ENCODE measurements around the gene CDC42. TPM values are rescaled to one million over a fixed set of nuclear protein-coding genes. Genes with fewer than 3 reads are reported as not detected.

CDC42 gene
- total and polyA plus RNA-seq, 9 of the 15 experiments (the other 6 are each of a cell fraction or from before 2014, with no cell fraction given): 186 to 398 (median 325) TPM

DNA sequence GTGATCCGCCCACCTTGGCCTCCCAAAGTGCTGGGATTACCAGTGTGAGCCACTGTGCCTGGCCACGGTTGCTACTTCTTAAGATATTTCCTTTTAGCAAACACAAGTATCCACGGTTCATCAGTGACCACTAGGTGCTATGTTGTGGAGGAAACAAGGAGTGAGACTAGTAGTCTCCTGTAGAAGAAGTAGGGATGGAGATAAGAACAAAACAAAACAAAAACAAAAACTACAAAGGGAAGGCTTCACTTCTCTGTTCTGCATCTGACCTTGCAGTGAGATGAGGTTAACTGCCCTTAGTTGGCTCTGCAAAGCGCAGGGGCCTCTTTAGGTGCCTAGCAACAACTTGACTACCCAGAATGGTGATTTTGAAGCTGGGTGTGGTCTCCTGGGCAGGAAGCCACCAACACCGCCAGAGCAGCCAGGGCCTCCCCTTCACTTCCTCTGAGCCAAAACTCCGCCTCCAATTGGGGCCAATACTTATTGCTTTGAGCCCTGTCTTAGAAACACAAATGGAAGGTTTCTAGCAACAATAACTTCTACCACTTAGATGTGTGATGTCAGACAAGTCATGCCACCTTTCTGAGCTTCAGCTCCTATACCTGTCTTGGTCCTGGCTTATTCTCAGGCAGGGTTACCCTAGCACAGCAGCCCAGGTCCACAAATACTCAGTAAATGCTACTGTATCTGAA is 12.8 kb upstream of the CDC42 start (continued):
- TF ChIP-seq GABPB2 (CRISPR knock-in tag; conservative IDR thresholded peaks at IDR 0.05) (no peak), TOE1 (IDR thresholded peaks at IDR 0.05; ENCODE audit: borderline replicate concordance) (no peak), TOE1 (CRISPR knock-in tag; IDR thresholded peaks at IDR 0.05; ENCODE audit: borderline replicate concordance, low read depth) (no peak), BRD4 (IDR thresholded peaks at IDR 0.05) (no peak), KLF1 (tag; IDR thresholded peaks at IDR 0.05) (peak; percentile 48; the same call in 1 of the 2 replicates), RBM25 (IDR thresholded peaks at IDR 0.05; ENCODE audit: low read depth, low read length, severe bottlenecking) (no peak), EP300 (IDR thresholded peaks at IDR 0.05; ENCODE audit: low read length) (no peak), TBP (optimal IDR thresholded peaks at IDR 0.05; ENCODE audit: low read depth, low read length) (peak; percentile 42), LEF1 (IDR thresholded peaks at IDR 0.05) (peak; percentile 86), RHOXF2B (CRISPR knock-in tag; conservative IDR thresholded peaks at IDR 0.05) (no peak), FOXP1 (CRISPR knock-in tag; IDR thresholded peaks at IDR 0.05) (no peak), CBFA2T3 (IDR thresholded peaks at IDR 0.05) (no peak), ZNF165 (CRISPR knock-in tag; IDR thresholded peaks at IDR 0.05; ENCODE audit: borderline replicate concordance) (no peak), SMARCA4 (IDR thresholded peaks at IDR 0.05) (peak; percentile 53), SMARCC2 (IDR thresholded peaks at IDR 0.05; ENCODE audit: low read depth) (no peak), CBX1 (IDR thresholded peaks at IDR 0.05; ENCODE audit: low read depth) (no peak), LCOR (CRISPR knock-in tag; IDR thresholded peaks at IDR 0.05) (peak; percentile 54; the same call in 1 of the 2 replicates), KDM2B (CRISPR knock-in tag; IDR thresholded peaks at IDR 0.05) (no peak), CREB1 (IDR thresholded peaks at IDR 0.05) (no peak), CREB1 (CRISPR knock-in tag; IDR thresholded peaks at IDR 0.05) (no peak), MCM5 (IDR thresholded peaks at IDR 0.05; ENCODE audit: low read depth) (no peak), FOXM1 (IDR thresholded peaks at IDR 0.05; ENCODE audit: low read depth) (no peak), FOXM1 (CRISPR knock-in tag; IDR thresholded peaks at IDR 0.05; ENCODE audit: low read depth) (no peak), ELF1 (tag; IDR thresholded peaks at IDR 0.05) (no peak), NEUROD1 (IDR thresholded peaks at IDR 0.05; ENCODE audit: borderline replicate concordance, low read depth, low read length, partially characterized antibody) (peak; percentile 21), PHTF2 (CRISPR knock-in tag; IDR thresholded peaks at IDR 0.05) (no peak), POLR3G (IDR thresholded peaks at IDR 0.05; ENCODE audit: extremely low read depth, insufficient read length, insufficient replicate concordance) (no peak), PCBP2 (IDR thresholded peaks at IDR 0.05; ENCODE audit: low read depth, low read length, poor library complexity, severe bottlenecking) (no peak)
- TF ChIP-seq, protein P1, sequence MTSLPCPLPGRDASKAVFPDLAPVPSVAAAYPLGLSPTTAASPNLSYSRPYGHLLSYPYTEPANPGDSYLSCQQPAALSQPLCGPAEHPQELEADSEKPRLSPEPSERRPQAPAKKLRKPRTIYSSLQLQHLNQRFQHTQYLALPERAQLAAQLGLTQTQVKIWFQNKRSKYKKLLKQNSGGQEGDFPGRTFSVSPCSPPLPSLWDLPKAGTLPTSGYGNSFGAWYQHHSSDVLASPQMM (CRISPR knock-in tag; IDR thresholded peaks at IDR 0.05): no peak
- TF ChIP-seq, protein P2, sequence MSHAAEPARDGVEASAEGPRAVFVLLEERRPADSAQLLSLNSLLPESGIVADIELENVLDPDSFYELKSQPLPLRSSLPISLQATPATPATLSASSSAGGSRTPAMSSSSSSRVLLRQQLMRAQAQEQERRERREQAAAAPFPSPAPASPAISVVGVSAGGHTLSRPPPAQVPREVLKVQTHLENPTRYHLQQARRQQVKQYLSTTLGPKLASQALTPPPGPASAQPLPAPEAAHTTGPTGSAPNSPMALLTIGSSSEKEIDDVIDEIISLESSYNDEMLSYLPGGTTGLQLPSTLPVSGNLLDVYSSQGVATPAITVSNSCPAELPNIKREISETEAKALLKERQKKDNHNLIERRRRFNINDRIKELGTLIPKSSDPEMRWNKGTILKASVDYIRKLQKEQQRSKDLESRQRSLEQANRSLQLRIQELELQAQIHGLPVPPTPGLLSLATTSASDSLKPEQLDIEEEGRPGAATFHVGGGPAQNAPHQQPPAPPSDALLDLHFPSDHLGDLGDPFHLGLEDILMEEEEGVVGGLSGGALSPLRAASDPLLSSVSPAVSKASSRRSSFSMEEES (CRISPR knock-in tag; IDR thresholded peaks at IDR 0.05): no peak
